AG09319 (cell line): Measurements from ENCODE around the gene CRYBG2.

Experiments
- DNase-seq: peaks from one replicate; pipeline ENCODE4 v3.0.0-alpha.2; 2010; ENCODE audit warnings: low read depth; ENCODE audit errors: extremely low read depth
- CTCF ChIP-seq: IDR thresholded peaks from 2 replicates; pipeline ENCODE4 v1.5.1; 2011; ENCODE audit warnings: low read depth, mild to moderate bottlenecking, inconsistent platforms, low read length, moderate library complexity

Gene CRYBG2

GRCh38 chr1:26283871-26284596, 69.9 kb downstream of the CRYBG2 start:
- no peak for DNase-seq
- TF ChIP-seq CTCF = no peak

GRCh38 chr1:26283279-26283853, 70.6 kb downstream of the CRYBG2 start:
- DNase-seq = no peak
- no peak for TF ChIP-seq CTCF

GRCh38 chr1:26282401-26282918, 71.5 kb downstream of the CRYBG2 start:
- DNase-seq = no peak
- TF ChIP-seq CTCF = no peak

GRCh38 chr1:26281971-26282370, 72.0 kb downstream of the CRYBG2 start:
- no peak for TF ChIP-seq CTCF
- DNase-seq = no peak

GRCh38 chr1:26281091-26281958, 72.6 kb downstream of the CRYBG2 start:
- no peak for TF ChIP-seq CTCF
- DNase-seq = no peak

GRCh38 chr1:26280333-26281042, 73.4 kb downstream of the CRYBG2 start:
- no peak for DNase-seq

More at GRCh38 chr1:26280333-26281042, 73.4 kb downstream of the CRYBG2 start:
- TF ChIP-seq CTCF = no peak
